Activated T-cell treated with anti-CD3 and anti-CD28 coated beads, Interleukin-2, amount 50 U/mL, for 48 hours (primary cell): ENCODE results near the gene LTBP1.

Source experiments
- DNase-seq, 2 experiments: peaks; one replicate each; pipeline ENCODE4 v3.0.0-alpha.2; 2020

LTBP1 gene

GRCh38 chr2:33084433-33084832 lies 137.7 kb downstream of the LTBP1 start:
- no peak for DNase-seq

GRCh38 chr2:33085646-33086045 lies 138.9 kb downstream of the LTBP1 start:
- no peak for DNase-seq

- DNase-seq: no peak
Observed at GRCh38 chr2:33086400-33087015, 139.8 kb downstream of the LTBP1 start.

DNA sequence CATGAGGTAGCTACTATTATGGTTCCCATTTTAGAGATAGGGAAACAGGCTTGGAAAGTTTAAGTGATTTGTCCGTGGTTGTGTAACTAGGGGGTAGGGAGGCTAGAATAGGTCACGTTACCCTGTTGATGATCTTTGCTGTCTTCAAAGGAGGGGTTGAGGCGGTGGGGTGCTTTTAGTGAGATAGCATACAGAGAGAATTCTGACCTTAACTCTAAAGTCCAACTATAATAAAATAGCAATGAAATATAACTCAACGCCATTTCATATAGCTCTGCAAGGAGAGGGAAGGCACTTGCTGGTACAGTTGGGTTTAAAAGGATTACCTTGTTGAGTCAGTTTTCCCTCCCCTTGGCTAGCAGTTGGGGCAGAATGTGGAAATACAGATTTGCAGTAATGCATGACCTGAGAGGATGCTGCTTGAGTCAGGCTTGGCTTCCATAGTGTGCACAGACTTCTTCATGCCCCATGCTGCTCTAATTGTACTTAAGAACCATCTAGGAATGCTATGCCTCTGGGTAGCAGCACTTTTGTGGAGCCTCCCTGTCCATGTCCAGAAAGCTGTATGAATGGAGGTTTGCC lies 143.9 kb downstream of the LTBP1 start:
- DNase-seq: no peak

- no peak for DNase-seq
Observed at GRCh38 chr2:33091541-33092123, 144.9 kb downstream of the LTBP1 start.

DNA sequence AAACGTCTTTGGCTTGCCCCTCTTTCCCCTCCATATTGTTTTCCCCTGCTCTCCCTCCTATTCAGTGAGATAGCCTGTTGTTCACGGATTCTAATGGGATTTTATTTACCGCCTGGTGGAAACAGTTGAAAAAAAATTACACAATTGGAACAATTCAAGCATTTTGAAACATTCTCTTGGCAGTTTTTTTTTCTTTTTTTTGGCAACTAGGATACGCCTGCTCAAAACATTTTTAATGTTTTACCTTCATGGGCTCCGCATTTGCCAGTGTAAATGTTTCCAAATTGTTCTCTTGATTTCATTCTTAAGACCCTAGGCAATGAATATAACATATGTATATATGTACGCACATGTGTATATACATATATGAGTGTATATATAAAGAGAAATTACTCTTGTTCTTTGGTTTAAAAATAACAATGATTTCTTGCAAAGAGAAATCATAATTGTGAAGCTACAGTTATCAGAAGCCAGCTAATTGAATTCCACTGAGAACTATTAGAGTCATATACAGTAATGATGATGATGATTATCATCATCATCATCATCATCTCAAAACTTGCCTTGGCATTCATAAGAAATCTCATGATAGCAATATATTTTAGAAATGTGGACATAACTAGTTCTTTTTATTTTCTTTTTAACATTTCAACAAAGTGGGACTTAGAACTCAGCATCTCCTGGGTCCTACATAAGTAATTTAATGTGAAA lies 146.7 kb downstream of the LTBP1 start:
- DNase-seq: no peak

DNA sequence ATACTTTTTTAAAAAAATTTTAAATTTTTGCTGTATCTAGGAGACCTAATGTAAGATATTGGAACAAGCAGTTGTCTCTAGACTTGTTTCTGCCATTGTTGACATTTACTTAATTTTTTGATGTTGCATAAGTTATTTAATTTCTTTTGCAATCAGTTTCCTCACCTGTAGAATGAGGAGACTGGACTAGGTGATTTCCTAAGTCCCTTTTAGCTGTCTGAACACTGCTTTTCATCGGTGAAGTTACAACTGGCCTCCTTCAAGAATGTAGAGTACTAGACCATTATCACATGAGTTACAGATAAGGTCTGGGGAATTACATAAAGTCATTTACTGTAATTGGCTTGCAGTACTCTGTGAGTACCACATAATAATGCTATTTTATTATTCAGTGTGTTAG lies 147.6 kb downstream of the LTBP1 start:
- no peak for DNase-seq

DNA sequence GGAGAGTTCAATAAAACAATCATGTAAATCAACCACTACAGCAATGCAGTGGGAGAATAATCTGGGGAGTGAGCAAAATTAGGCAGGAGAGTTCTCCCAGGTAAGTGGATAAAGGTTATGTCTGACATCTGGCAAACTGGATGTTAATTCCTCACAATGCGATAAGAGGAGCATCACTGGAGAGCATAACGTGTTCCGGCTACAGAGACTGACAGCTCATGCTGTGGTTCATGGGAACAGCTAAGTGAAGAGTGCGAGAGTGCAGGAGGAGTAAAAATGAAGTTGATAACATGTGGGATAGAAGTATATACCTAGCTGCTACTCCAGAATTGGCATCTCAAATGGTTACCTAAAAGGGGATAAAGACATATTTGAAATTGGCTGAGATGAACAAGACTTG lies 153.2 kb downstream of the LTBP1 start:
- DNase-seq: no peak

GRCh38 chr2:33100921-33101320 lies 154.2 kb downstream of the LTBP1 start:
- DNase-seq: no peak

DNA sequence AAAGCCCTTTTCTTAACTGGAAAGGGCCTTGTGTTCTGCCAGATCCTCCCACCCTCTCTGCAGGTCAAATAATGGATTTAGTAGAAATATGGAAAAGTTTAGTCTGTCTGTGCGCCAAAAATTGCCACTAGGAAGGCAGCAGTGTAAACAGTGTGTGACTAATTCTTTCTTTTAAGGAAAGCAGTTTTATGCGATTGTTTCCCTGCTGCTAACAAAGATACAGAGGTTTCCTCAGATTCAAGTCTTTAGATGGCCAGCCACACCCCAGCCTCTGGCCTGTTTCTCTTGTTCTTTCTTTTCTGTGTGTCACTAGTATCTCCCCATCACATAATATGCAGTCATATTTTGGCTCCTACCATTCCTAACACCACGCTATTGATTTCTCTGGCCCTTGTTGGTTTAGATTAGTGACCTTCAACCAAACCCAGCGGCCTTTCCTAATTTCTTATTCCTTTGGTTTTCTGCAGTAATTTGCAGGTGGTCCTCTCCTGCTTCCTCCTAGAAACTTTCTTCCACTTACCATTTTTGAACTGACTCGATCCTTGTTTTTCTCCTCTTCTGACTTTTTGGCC lies 157.4 kb downstream of the LTBP1 start:
- DNase-seq: no peak

- DNase-seq: no peak
Observed at GRCh38 chr2:33104726-33105125, 158.0 kb downstream of the LTBP1 start.

DNA sequence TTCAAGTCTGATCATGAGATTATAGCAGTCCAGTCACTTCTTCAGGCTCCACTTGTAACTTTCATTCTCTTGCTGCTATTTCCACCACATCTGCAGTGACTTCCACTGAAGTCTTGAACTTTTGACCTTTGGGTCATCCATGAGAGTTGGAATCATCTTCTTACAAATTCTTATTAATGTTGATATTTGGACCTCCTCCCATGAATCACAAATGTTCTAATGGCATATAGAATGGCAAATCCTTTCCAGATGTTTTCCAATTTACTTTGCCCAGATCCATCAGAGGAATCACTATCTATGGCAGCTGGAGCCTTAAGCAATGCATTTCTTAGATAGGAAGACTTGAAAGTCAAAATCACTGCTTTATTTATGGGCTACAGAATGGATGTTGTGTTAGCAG lies 159.4 kb downstream of the LTBP1 start:
- DNase-seq: no peak

GRCh38 chr2:33107690-33108482 lies 161.1 kb downstream of the LTBP1 start:
- DNase-seq: no peak

DNA sequence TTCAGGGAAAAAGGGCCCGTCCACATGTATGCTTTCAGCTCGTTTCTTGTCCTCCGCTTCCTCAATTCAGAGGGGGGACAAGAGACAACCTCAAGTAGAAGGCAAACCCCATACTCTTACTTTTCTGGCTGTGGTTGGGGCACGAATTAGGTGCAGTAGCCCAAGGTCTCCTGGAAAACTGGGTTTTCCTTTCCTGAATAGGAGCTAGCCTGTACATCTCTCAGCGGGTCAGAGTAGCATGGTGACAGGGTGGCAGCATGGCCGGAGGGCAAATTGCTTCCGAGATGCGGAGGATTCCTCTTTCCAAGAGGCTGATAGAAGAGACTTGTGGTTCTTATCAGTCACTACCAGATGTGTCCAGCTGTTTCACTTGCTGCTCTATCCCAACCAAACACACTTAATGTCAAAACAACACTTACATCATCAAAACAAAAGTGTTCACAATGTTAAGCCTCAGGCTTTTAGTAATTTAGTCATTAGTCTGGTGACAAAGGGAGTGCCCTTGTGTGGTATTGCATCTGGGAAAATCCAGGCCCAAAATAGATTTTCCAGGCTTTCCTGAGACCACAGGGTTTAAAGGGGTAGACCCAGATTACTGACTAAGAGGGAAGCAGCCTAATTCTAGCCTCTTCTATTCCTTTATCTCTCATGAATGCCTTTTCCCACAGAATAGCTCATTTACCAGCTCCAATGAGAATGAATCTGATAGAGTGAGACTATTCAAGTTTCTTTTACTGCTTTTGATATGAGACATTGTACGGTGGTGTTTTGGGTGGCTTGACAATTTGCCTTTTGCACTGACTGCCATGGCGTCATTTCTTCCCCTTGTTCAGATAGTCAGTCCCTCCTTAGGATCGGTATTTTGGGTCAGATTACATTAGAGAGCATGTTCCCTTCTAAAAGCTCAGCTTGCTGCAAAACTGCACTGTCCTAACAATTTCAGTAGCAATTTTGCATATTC lies 162.0 kb downstream of the LTBP1 start:
- DNase-seq: no peak

DNA sequence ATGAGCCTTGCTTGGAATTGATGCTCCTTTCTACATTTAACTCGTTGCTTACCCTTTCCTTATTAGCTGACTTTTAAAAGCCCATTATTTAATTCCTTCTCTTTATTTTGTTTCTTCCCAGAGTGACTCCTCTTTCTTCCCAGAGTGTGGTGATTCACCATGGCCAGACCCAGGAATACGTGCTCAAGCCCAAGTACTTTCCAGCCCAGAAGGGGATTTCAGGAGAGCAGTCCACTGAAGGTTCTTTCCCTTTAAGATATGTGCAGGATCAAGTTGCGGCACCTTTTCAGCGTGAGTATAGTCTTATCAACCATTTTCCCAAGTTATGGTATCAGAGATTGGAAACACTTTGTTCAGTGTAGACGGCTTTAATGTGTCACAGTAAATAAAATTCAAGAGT lies 163.7 kb downstream of the LTBP1 start:
- no peak for DNase-seq

GRCh38 chr2:33111002-33111446 lies 164.3 kb downstream of the LTBP1 start:
- no peak for DNase-seq

GRCh38 chr2:33115196-33115595 lies 168.4 kb downstream of the LTBP1 start:
- no peak for DNase-seq

DNA sequence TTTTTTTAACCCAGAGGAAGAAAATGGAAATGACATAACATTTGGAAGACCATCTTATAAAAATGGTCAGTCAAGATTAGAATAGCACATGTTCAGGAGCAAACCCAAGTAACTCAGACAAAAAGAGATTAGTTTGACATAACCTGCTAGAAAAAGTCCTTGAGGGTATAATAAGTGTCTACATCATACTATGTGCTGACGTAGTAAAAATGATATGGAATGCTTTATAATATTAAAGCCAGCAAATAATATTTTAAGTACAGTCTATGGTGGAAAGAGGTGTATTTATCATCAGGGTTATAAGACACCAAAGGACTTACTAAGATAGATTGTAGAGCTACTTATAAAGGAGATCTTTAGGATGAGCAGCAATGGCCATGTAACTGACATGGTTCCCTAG lies 169.0 kb downstream of the LTBP1 start:
- no peak for DNase-seq

DNA sequence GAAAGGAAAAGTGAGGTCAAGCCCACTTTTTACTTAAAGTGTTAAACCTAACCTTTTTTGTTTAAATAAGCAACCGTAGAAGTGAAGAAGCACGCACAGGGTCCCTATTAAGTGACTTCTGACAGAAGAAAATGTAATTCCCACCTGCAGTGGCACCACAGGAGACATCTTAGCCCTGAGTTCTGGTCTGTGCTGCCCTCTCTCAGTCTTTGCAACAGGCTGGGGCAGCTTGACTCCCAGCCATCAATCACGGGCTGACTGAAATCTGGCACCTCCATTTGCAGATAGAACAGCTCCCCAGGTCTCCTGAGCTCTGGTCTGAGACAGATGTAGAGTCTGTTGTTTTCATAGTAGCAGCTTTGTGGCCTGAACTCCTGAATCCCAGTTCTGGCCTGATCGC lies 170.0 kb downstream of the LTBP1 start:
- DNase-seq: no peak

- no peak for DNase-seq
Observed at GRCh38 chr2:33118651-33119050, 171.9 kb downstream of the LTBP1 start.

DNA sequence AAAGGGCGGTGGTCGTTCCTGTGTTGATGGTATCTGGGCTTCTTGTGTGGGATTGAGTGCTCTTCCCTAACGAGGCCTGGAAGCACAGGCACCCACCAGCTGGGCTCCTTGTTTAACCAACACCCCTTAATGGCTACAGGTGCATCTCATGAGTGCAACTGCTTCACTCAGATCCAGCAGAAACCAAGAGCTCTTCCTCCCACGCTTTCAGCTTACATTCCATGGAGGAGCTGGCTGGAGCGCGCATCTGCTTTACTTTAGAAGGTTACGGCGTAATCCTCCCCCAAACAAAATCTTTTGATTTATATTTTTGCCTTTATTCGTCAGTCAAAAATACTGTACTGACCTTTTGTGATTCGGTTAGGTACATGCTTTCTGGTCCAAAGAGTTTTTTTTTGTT lies 174.7 kb downstream of the LTBP1 start:
- DNase-seq: no peak

GRCh38 chr2:33121925-33122324 lies 175.2 kb downstream of the LTBP1 start:
- DNase-seq: no peak
